Choroid plexus epithelial cell (primary cell): ENCODE measurements around the gene GPC1.
A peak's percentile ranks its signal among the peaks of the same experiment; 100 is the strongest.

Experiments
- DNase-seq: peaks from one replicate; pipeline ENCODE4 v3.0.0-alpha.2; 2010; ENCODE audit warnings: low read depth
- H3K4me3 ChIP-seq: 2 replicates; pipeline ENCODE4 v1.5.1; 2011; ENCODE audit warnings: low read depth, mild to moderate bottlenecking, control low read depth, low read length, moderate library complexity
- TF ChIP-seq, protein P1 (sequence below): conservative IDR thresholded peaks from 2 replicates; pipeline ENCODE4 v1.5.1; 2011; ENCODE audit warnings: low read depth, mild to moderate bottlenecking, control low read depth, inconsistent platforms, low read length, moderate library complexity

Gene GPC1

DNA sequence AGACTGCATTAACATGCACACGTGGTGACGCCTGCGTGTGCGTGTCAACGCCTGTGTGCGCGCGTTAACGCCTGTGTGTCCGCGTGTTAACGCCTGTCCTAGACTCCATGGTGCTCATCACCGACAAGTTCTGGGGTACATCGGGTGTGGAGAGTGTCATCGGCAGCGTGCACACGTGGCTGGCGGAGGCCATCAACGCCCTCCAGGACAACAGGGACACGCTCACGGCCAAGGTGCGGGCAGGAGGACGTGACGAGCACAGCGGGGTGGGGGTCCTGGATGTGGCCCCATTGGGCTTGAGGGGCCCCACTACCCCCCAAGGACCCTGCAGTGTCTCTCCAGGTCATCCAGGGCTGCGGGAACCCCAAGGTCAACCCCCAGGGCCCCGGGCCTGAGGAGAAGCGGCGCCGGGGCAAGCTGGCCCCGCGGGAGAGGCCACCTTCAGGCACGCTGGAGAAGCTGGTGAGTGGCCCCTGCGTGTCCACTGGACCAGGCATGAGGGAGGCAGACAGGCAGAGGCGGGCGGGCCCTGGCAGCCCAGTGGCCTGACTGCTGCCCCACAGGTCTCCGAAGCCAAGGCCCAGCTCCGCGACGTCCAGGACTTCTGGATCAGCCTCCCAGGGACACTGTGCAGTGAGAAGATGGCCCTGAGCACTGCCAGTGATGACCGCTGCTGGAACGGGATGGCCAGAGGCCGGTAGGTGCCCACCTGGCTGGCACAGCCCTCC is 29.2 kb downstream of the GPC1 start:
- TF ChIP-seq, protein P1, sequence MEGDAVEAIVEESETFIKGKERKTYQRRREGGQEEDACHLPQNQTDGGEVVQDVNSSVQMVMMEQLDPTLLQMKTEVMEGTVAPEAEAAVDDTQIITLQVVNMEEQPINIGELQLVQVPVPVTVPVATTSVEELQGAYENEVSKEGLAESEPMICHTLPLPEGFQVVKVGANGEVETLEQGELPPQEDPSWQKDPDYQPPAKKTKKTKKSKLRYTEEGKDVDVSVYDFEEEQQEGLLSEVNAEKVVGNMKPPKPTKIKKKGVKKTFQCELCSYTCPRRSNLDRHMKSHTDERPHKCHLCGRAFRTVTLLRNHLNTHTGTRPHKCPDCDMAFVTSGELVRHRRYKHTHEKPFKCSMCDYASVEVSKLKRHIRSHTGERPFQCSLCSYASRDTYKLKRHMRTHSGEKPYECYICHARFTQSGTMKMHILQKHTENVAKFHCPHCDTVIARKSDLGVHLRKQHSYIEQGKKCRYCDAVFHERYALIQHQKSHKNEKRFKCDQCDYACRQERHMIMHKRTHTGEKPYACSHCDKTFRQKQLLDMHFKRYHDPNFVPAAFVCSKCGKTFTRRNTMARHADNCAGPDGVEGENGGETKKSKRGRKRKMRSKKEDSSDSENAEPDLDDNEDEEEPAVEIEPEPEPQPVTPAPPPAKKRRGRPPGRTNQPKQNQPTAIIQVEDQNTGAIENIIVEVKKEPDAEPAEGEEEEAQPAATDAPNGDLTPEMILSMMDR: no peak
- H3K4me3 ChIP-seq: no peak overlapping the region
- DNase-seq: no peak

DNA sequence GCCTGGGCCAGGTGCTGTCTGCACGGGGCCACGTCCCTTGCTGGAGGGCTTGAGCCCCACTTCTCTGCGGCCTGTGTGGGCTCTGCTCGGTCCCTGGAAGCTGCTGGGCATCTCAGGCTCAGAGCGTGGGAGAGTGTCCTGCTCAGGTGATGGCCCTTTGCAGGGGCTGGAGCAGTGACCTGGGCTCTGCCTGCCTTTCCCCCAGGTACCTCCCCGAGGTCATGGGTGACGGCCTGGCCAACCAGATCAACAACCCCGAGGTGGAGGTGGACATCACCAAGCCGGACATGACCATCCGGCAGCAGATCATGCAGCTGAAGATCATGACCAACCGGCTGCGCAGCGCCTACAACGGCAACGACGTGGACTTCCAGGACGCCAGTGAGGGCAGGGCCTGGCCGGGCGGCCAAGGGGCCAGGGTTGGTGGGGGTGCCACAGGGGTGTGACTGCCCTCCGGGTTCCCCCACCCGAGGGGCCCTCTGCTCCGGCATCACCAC is 29.9 kb downstream of the GPC1 start:
- TF ChIP-seq, protein P1: no peak

GRCh38 chr2:240465765-240466578 is 30.5 kb downstream of the GPC1 start:
- no peak for DNase-seq
- H3K4me3 ChIP-seq: no peak overlapping the region
- TF ChIP-seq, protein P1: no peak

More for the DNA sequence above, 29.9 kb downstream of the GPC1 start:
- DNase-seq: no peak
- H3K4me3 ChIP-seq: no peak overlapping the region

DNA sequence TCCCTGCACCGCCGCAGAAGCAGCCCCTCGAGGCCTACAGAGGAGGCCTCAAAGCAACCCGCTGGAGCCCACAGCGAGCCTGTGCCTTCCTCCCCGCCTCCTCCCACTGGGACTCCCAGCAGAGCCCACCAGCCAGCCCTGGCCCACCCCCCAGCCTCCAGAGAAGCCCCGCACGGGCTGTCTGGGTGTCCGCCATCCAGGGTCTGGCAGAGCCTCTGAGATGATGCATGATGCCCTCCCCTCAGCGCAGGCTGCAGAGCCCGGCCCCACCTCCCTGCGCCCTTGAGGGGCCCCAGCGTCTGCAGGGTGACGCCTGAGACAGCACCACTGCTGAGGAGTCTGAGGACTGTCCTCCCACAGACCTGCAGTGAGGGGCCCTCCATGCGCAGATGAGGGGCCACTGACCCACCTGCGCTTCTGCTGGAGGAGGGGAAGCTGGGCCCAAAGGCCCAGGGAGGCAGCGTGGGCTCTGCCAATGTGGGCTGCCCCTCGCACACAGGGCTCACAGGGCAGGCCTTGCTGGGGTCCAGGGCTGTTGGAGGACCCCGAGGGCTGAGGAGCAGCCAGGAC is 31.2 kb downstream of the GPC1 start:
- no peak for DNase-seq
- TF ChIP-seq, protein P1: no peak
- H3K4me3 ChIP-seq: no peak overlapping the region

- no peak for DNase-seq
- TF ChIP-seq, protein P1: no peak
- no peak overlapping the region for H3K4me3 ChIP-seq
These were observed 31.7 kb downstream of the GPC1 start for GRCh38 chr2:240467149-240467642.

DNA sequence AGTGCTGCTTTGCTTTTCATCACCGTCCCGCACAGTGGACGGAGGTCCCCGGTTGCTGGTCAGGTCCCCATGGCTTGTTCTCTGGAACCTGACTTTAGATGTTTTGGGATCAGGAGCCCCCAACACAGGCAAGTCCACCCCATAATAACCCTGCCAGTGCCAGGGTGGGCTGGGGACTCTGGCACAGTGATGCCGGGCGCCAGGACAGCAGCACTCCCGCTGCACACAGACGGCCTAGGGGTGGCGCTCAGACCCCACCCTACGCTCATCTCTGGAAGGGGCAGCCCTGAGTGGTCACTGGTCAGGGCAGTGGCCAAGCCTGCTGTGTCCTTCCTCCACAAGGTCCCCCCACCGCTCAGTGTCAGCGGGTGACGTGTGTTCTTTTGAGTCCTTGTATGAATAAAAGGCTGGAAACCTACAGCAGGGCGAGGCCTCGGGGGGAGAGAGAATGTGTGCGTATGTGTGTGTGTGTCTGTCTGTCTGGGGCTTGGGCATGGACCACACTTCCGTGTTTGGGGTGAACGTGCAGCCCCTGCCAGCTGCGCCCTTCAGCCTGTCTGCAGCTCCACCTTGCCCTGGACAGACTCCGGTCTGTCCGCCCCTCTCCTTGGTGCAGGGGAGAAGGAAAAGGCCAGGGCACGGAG is 32.3 kb downstream of the GPC1 start:
- TF ChIP-seq, protein P1: peak; percentile 3
- H3K4me3 ChIP-seq: no peak overlapping the region
- no peak for DNase-seq
